Neural crest cell (in vitro differentiated cells): ENCODE data around the gene SCUBE2. TPM values are rescaled to one million over a fixed set of nuclear protein-coding genes. Genes with fewer than 3 reads are reported as not detected.

Experiments used
- DNase-seq: peaks from one replicate; pipeline ENCODE4 v3.0.0; 2021; ENCODE audit warnings: low read depth, mixed read lengths, low spot score
- H3K27ac Mint-ChIP-seq: one replicate; pipeline ENCODE4 v1.8.0; 2021; ENCODE audit warnings: mild to moderate bottlenecking, mixed read lengths; ENCODE audit not compliant: unreplicated experiment
- H3K27me3 Mint-ChIP-seq: 2 replicates; pipeline ENCODE4 v1.8.0; 2021; ENCODE audit warnings: low read depth, mild to moderate bottlenecking, mixed read lengths
- H3K36me3 Mint-ChIP-seq: 2 replicates; pipeline ENCODE4 v1.8.0; 2021; ENCODE audit warnings: low read depth, mild to moderate bottlenecking, mixed read lengths
- H3K4me1 Mint-ChIP-seq: 2 replicates; pipeline ENCODE4 v1.8.0; 2021; ENCODE audit warnings: mixed read lengths
- H3K4me3 Mint-ChIP-seq: one replicate; pipeline ENCODE4 v1.8.0; 2021; ENCODE audit warnings: mild to moderate bottlenecking, mixed read lengths
- H3K9me3 Mint-ChIP-seq: 2 replicates; pipeline ENCODE4 v1.8.0; 2021; ENCODE audit warnings: mixed read lengths
- total RNA-seq: library from RNA; stranded (reverse); gene quantifications from 2 replicates; pipeline ENCODE4 v1.2.1, GENCODE V29; 2021
- TF ChIP-seq, protein P1 (sequence below): fragments of 200-600 bp; sonication (generic); conservative IDR thresholded peaks from 2 replicates; pipeline ENCODE4 v1.5.0; 2021; ENCODE audit warnings: antibody characterized with exemption, mild to moderate bottlenecking

Gene SCUBE2
- total RNA-seq, 1 donor from 2014 or later: 11.0 TPM

GRCh38 chr11:9082575-9082974, 8.8 kb downstream of the SCUBE2 start:
- DNase-seq: no peak
- no peak overlapping the region for H3K27ac Mint-ChIP-seq
- H3K9me3 Mint-ChIP-seq: no peaks in the 10 kb centered on the region
- no peaks in the 10 kb centered on the region for H3K4me1 Mint-ChIP-seq
- peaks cover 3% of the 10 kb centered on the region for H3K27me3 Mint-ChIP-seq
- no peak overlapping the region for H3K4me3 Mint-ChIP-seq
- no peaks in the 10 kb centered on the region for H3K36me3 Mint-ChIP-seq
- TF ChIP-seq, protein P1, sequence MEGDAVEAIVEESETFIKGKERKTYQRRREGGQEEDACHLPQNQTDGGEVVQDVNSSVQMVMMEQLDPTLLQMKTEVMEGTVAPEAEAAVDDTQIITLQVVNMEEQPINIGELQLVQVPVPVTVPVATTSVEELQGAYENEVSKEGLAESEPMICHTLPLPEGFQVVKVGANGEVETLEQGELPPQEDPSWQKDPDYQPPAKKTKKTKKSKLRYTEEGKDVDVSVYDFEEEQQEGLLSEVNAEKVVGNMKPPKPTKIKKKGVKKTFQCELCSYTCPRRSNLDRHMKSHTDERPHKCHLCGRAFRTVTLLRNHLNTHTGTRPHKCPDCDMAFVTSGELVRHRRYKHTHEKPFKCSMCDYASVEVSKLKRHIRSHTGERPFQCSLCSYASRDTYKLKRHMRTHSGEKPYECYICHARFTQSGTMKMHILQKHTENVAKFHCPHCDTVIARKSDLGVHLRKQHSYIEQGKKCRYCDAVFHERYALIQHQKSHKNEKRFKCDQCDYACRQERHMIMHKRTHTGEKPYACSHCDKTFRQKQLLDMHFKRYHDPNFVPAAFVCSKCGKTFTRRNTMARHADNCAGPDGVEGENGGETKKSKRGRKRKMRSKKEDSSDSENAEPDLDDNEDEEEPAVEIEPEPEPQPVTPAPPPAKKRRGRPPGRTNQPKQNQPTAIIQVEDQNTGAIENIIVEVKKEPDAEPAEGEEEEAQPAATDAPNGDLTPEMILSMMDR: no peak

DNA sequence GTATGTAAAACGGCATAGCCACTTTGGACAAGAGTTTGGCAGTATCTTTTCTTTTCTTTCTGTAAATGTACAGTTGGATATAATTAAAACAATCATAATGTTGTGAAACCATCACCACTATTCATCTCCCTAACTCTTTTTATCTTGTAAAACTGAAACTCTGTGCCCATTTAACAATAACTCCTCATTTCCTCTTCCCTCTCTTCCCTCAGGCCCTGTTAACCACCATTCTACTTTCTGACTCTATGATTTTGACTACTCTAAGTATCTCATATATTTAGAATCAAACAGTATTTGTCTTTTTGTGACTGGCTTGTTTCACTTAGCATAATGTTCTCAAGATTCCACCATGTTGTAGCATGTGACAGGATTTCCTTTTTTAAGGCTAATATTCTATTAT, 10.2 kb downstream of the SCUBE2 start:
- H3K27me3 Mint-ChIP-seq: no peaks in the 10 kb centered on the region
- H3K4me1 Mint-ChIP-seq: no peaks in the 10 kb centered on the region
- TF ChIP-seq, protein P1: no peak
- H3K27ac Mint-ChIP-seq: no peak overlapping the region
- H3K36me3 Mint-ChIP-seq: no peaks in the 10 kb centered on the region
- no peaks in the 10 kb centered on the region for H3K9me3 Mint-ChIP-seq
- H3K4me3 Mint-ChIP-seq: no peak overlapping the region
- DNase-seq: no peak

- no peak for DNase-seq
- no peaks in the 10 kb centered on the region for H3K36me3 Mint-ChIP-seq
- H3K4me1 Mint-ChIP-seq: no peaks in the 10 kb centered on the region
- H3K9me3 Mint-ChIP-seq: no peaks in the 10 kb centered on the region
- H3K27me3 Mint-ChIP-seq: no peaks in the 10 kb centered on the region
- H3K27ac Mint-ChIP-seq: no peak overlapping the region
- no peak overlapping the region for H3K4me3 Mint-ChIP-seq
- TF ChIP-seq, protein P1: no peak
Measured at GRCh38 chr11:9078113-9079086, 13.0 kb downstream of the SCUBE2 start.

DNA sequence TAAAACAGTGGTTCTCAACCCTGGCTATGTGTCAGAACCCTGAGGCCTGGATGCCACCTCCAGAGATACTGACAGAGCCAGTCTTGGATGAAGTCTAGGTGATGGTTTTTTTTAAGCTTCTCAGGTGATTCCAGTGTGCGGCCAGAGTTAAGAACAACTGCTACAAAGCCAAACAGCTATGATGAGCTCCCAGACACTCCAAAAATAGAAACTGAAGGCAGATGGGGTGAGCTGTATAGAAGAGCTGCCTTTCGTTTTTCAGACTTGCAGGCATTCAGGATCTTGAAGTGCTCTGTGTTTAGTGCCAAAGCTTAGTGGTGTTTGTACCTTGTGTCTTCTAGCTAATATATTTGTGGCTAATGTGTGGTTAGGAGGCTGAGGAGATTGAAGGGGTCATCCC, 14.2 kb downstream of the SCUBE2 start:
- peaks cover 5% of the 10 kb centered on the region for H3K4me1 Mint-ChIP-seq

GRCh38 chr11:9076661-9077060, 14.7 kb downstream of the SCUBE2 start:
- TF ChIP-seq, protein P1: no peak
- no peaks in the 10 kb centered on the region for H3K36me3 Mint-ChIP-seq
- H3K4me1 Mint-ChIP-seq: peaks cover 7% of the 10 kb centered on the region
- no peak overlapping the region for H3K27ac Mint-ChIP-seq
- no peak overlapping the region for H3K4me3 Mint-ChIP-seq
- no peaks in the 10 kb centered on the region for H3K9me3 Mint-ChIP-seq
- DNase-seq: no peak
- H3K27me3 Mint-ChIP-seq: no peaks in the 10 kb centered on the region

More for the DNA sequence above, 14.2 kb downstream of the SCUBE2 start:
- TF ChIP-seq, protein P1: no peak
- no peak for DNase-seq
- H3K9me3 Mint-ChIP-seq: no peaks in the 10 kb centered on the region
- no peaks in the 10 kb centered on the region for H3K27me3 Mint-ChIP-seq
- H3K27ac Mint-ChIP-seq: no peak overlapping the region
- H3K4me3 Mint-ChIP-seq: no peak overlapping the region
- H3K36me3 Mint-ChIP-seq: no peaks in the 10 kb centered on the region
